ENCODE data around the gene JAKMIP3.

DNA sequence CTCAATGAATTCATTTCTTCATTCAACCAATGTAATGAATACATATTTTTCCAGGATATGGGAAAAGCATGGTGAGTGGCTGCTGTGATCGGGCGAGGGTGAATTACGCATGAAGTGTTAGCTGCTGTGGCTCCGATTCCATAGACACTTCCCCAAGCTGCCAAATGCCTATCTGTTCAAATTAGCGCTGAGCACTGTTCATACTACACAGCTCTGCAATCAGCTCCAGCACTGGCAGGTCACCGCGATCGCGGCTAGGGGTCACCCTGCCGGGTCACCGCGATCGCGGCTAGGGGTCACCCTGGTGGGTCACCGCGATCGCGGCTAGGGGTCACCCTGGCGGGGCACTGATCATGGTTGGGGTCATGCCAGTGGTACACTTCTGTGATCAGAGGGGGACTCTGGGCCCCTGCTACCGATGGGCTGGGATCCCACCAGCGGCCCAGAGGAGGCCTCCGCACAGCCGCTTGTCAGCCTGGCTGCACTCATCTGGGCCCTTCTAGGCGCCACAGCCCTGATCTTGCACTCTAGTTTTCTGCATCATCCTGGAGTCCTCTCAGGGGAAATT, 49.3 kb downstream of the JAKMIP3 start:
- TF ChIP-seq, protein P1, sequence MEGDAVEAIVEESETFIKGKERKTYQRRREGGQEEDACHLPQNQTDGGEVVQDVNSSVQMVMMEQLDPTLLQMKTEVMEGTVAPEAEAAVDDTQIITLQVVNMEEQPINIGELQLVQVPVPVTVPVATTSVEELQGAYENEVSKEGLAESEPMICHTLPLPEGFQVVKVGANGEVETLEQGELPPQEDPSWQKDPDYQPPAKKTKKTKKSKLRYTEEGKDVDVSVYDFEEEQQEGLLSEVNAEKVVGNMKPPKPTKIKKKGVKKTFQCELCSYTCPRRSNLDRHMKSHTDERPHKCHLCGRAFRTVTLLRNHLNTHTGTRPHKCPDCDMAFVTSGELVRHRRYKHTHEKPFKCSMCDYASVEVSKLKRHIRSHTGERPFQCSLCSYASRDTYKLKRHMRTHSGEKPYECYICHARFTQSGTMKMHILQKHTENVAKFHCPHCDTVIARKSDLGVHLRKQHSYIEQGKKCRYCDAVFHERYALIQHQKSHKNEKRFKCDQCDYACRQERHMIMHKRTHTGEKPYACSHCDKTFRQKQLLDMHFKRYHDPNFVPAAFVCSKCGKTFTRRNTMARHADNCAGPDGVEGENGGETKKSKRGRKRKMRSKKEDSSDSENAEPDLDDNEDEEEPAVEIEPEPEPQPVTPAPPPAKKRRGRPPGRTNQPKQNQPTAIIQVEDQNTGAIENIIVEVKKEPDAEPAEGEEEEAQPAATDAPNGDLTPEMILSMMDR (IDR thresholded peaks at IDR 0.05) = no peak
- TF ChIP-seq POLR2A (IDR thresholded peaks at IDR 0.05) = no peak
